Measurements from ENCODE around the gene ABCC5. TPM values are rescaled to one million over a fixed set of nuclear protein-coding genes. Genes with fewer than 3 reads are reported as not detected.
A peak's percentile ranks its signal among the peaks of the same experiment; 100 is the strongest.

The ABCC5 gene
- total and polyA plus RNA-seq, 2 of the 8 experiments (the other 6 are each of a cell fraction or from before 2014, with no cell fraction given): 25.3 to 40.8 TPM

GRCh38 chr3:183895296-183895695 lies 122.4 kb downstream of the ABCC5 start:
- Histone ChIP-seq H3K27me3 (replicated peaks in 1 of 4; ENCODE audit: control insufficient read depth in 3 of 4, extremely low read depth in 1 of 4, insufficient read depth in 3 of 4, low read length in 3 of 4) (no peaks in the 10 kb centered on the region), H4K91ac (replicated peaks; ENCODE audit: insufficient read length, low read length) (no peak overlapping the region), H3K4me1 (replicated peaks in 1 of 4; ENCODE audit: control insufficient read depth in 3 of 4, insufficient read depth in 4 of 4, low read length in 3 of 4) (peaks cover 0 to 3% (median 0%) of the 10 kb centered on the region in 4 experiments; a peak in 3 of 7 replicates), H3K23me2 (ENCODE audit: low read depth, low read length) (no peaks in the 10 kb centered on the region), H3K9me3 (ENCODE audit: insufficient read depth in 2 of 2, low read depth in 1 of 2, low read length in 1 of 2) (no peaks in the 10 kb centered on the region), H4K20me1 (replicated peaks in 1 of 2; ENCODE audit: control insufficient read depth in 1 of 2, insufficient read depth in 2 of 2, low read length in 2 of 2) (no peaks in the 10 kb centered on the region), H3K9ac (replicated peaks in 1 of 4; ENCODE audit: extremely low read depth in 1 of 4, low read depth in 3 of 4, low read length in 3 of 4) (no peak overlapping the region), H3K14ac (ENCODE audit: insufficient read length) (no peak overlapping the region), H3K36me3 (ENCODE audit: control insufficient read depth in 2 of 4, insufficient read depth in 4 of 4, low read length in 3 of 4) (no peaks in the 10 kb centered on the region), H3K23ac (ENCODE audit: insufficient read length) (no peak overlapping the region), H4K5ac (ENCODE audit: insufficient read length, low read depth, low read length) (no peak overlapping the region), H2AK5ac (ENCODE audit: low read depth, low read length) (no peak overlapping the region), H3K79me1 (ENCODE audit: low read depth, low read length) (no peaks in the 10 kb centered on the region), H3K4me3 (ENCODE audit: extremely low read depth in 1 of 4, insufficient read depth in 2 of 4, low read depth in 3 of 4, low read length in 4 of 4) (no peak overlapping the region), H2BK12ac (ENCODE audit: low read depth, low read length) (no peak overlapping the region), H3K4ac (replicated peaks; ENCODE audit: insufficient read length, low read depth, low read length) (no peak overlapping the region), H3K56ac (replicated peaks; ENCODE audit: insufficient read length, low read depth, low read length) (no peak overlapping the region), H2AFZ (ENCODE audit: low read length) (no peak overlapping the region), H3K18ac (ENCODE audit: extremely low read depth, low read length) (no peak overlapping the region), H3K27ac (ENCODE audit: low read depth, low read length) (no peak overlapping the region), H3K79me2 (ENCODE audit: control insufficient read depth in 1 of 2, insufficient read depth in 2 of 2, low read length in 2 of 2) (no peaks in the 10 kb centered on the region), H2BK5ac (ENCODE audit: low read depth, low read length) (no peak overlapping the region), H4K8ac (ENCODE audit: extremely low read depth, insufficient read depth, low read length) (no peak overlapping the region), H2BK15ac (ENCODE audit: low read length) (no peak overlapping the region), H2BK20ac (ENCODE audit: low read length) (no peak overlapping the region), H3K4me2 (ENCODE audit: insufficient read depth in 1 of 2, low read depth in 2 of 2, low read length in 2 of 2) (no peak overlapping the region), H2BK120ac (replicated peaks; ENCODE audit: low read depth, low read length) (no peak overlapping the region)
- TF ChIP-seq TAF1 (IDR thresholded peaks at IDR 0.05; ENCODE audit: low read depth, low read length) (no peak), E2F6 (IDR thresholded peaks at IDR 0.05) (no peak), RAD21 (IDR thresholded peaks at IDR 0.05 in 1 of 2, conservative IDR thresholded peaks at IDR 0.05 in 1 of 2; ENCODE audit: low read depth in 2 of 2, low read length in 2 of 2) (peak; percentile 88 to 93), CTCF (IDR thresholded peaks at IDR 0.05; ENCODE audit: control extremely low read depth in 1 of 3, insufficient read depth in 1 of 3, low read depth in 1 of 3, low read length in 3 of 3) (peak; percentile 45 to 79 (median 78))
- no peak for DNase-seq (ENCODE audit: low read depth in 1 of 2, low spot score in 2 of 2)
- WGBS, 2 experiments (ENCODE audit: extremely low coverage in 1 of 2, insufficient coverage in 1 of 2, insufficient read length in 1 of 2, insufficient replicate concordance in 2 of 2, low coverage in 1 of 2, low lambda C conversion rate in 2 of 2, missing lambda C conversion rate in 1 of 2): 44% methylated on average over 5 of the region's 5 CpGs; no CpG with 5 or more reads in 1 of the 2 experiments
- POLR2A ChIA-PET (ENCODE audit: partially characterized antibody): interaction anchor here (2.2 kb wide), 1 partner anchor 123 kb away, joined by 9 read pairs; the partner anchor contains the start of gene ABCC5
- CTCF ChIA-PET (ENCODE audit: partially characterized antibody): interaction anchor here (0.6 to 6.4 kb wide), 50 partner anchors 10 to 1719 kb away, joined by 3 to 53 read pairs (median 4); partner anchors contain the start of genes ABCC5, CLCN2, EIF2B5 and POLR2H
- FAIRE-seq: no peak

All from H1 (cell line).